K562 (cell line): ENCODE measurements around the gene ACRBP. TPM values are rescaled to one million over a fixed set of nuclear protein-coding genes. Genes with fewer than 3 reads are reported as not detected.

ENCODE experiments used
- ATF1 ChIP-seq, 2 experiments: fragments of 450-650 bp in 1 of 2; IDR thresholded peaks; 2 replicates each; pipeline ENCODE4 v1.6.1; 2016; ENCODE audit warnings: missing compliant biosample characterization in 1 of 2, missing genetic modification characterization in 1 of 2
- ATF2 ChIP-seq: sonication (generic); formaldehyde crosslinking; IDR thresholded peaks from 2 replicates; pipeline ENCODE4 v1.8.1; 2022; ENCODE audit warnings: missing genetic modification reagents
- ATF4 ChIP-seq: fragments of 450-650 bp; formaldehyde crosslinking; IDR thresholded peaks from 2 replicates; pipeline ENCODE4 v1.4.0; 2022; ENCODE audit warnings: mild to moderate bottlenecking, moderate library complexity
- BCL6 ChIP-seq: fragments of 250-450 bp; sonication (Bioruptor Pico); IDR thresholded peaks from 2 replicates; pipeline ENCODE4 v1.4.0; 2020
- FOXK2 ChIP-seq, 2 experiments: fragments of 450-650 bp; IDR thresholded peaks in 1 of 2; conservative IDR thresholded peaks in 1 of 2; 2 replicates each; pipeline ENCODE4 v1.6.1; 2016; ENCODE audit warnings: low read depth in 2 of 2, mild to moderate bottlenecking in 1 of 2
- GTF2F1 ChIP-seq: IDR thresholded peaks from 2 replicates; pipeline ENCODE4 v1.6.1; 2011; ENCODE audit warnings: low read depth, low read length, improper control_type of control experiment
- HDAC1 ChIP-seq, 2 experiments: fragments of 450-650 bp; IDR thresholded peaks; 2 replicates each; pipeline ENCODE4 v1.6.1; 2016 to 2017; ENCODE audit warnings: inconsistent platforms in 1 of 2, mild to moderate bottlenecking in 1 of 2, moderate library complexity in 1 of 2
- MAX ChIP-seq: sonication (generic); formaldehyde crosslinking; IDR thresholded peaks from 2 replicates; pipeline ENCODE4 v1.9.0; 2022; ENCODE audit warnings: mild to moderate bottlenecking, missing genetic modification reagents
- POLR2AphosphoS2 ChIP-seq: IDR thresholded peaks from 2 replicates; pipeline ENCODE4 v1.6.1; 2012; ENCODE audit warnings: low read length, improper control_type of control experiment
- POLR2B ChIP-seq: fragments of 450-650 bp; IDR thresholded peaks from 2 replicates; pipeline ENCODE4 v1.6.1; 2018; ENCODE audit warnings: low read depth; ENCODE audit not compliant: partially characterized antibody
- SAFB ChIP-seq: fragments of 200-400 bp; formaldehyde crosslinking; IDR thresholded peaks from 2 replicates; pipeline ENCODE4 v1.6.1; 2017; ENCODE audit warnings: low read depth, low read length, borderline replicate concordance
- SMAD2 ChIP-seq: fragments of 150-350 bp; IDR thresholded peaks from 2 replicates; pipeline ENCODE4 v1.6.1; 2014; ENCODE audit warnings: low read depth, mild to moderate bottlenecking, low read length
- TAF15 ChIP-seq: fragments of 200-400 bp; formaldehyde crosslinking; IDR thresholded peaks from 2 replicates; pipeline ENCODE4 v1.6.1; 2017; ENCODE audit warnings: mild to moderate bottlenecking, low read depth, low read length, moderate library complexity
- TGIF2 ChIP-seq: sonication (generic); formaldehyde crosslinking; IDR thresholded peaks from 2 replicates; pipeline ENCODE4 v1.8.1; 2022; ENCODE audit warnings: mild to moderate bottlenecking, missing genetic modification reagents, moderate library complexity
- THRAP3 ChIP-seq: fragments of 450-650 bp; IDR thresholded peaks from 2 replicates; pipeline ENCODE4 v1.6.1; 2016; ENCODE audit warnings: mild to moderate bottlenecking, inconsistent platforms, borderline replicate concordance
- ZBTB2 ChIP-seq: fragments of 450-650 bp; IDR thresholded peaks from 2 replicates; pipeline ENCODE4 v1.6.1; 2016; ENCODE audit warnings: antibody characterized with exemption
- ZNF121 ChIP-seq: sonication (generic); formaldehyde crosslinking; conservative IDR thresholded peaks from 2 replicates; pipeline ENCODE4 v1.8.0; 2022; ENCODE audit warnings: missing genetic modification reagents
- ZNF253 ChIP-seq: fragments of 250-450 bp; sonication (Bioruptor Pico); conservative IDR thresholded peaks from 2 replicates; pipeline ENCODE4 v1.6.1; 2021; ENCODE audit warnings: mild to moderate bottlenecking
- ZNF584 ChIP-seq: fragments of 200-800 bp; sonication (Bioruptor generic); IDR thresholded peaks from 2 replicates; pipeline ENCODE4 v1.6.1; 2016; ENCODE audit warnings: low read depth, mild to moderate bottlenecking, missing genetic modification characterization, missing compliant biosample characterization
- ZNF644 ChIP-seq: fragments of 200-800 bp; sonication (Bioruptor generic); IDR thresholded peaks from 2 replicates; pipeline ENCODE4 v1.6.1; 2016; ENCODE audit warnings: low read depth, missing genetic modification characterization, missing compliant biosample characterization
- polyA plus RNA-seq, 8 experiments: library from polyadenylated mRNA; depleted of rRNA in 4 of 8; stranded (reverse) in 5 of 8; unstranded in 3 of 8; fragments of >200 nt; fragmentation: Nextera tagmentation in 2 of 8; fragmentation: Illumina TruSeq in 1 of 8; extraction: Ambion mirVana in 2 of 8; extraction: Trizol in 1 of 8; gene quantifications; 2 replicates each; pipeline versions ENCODE4 v1.2.1 to v1.2.3, GENCODE V29; 2011 to 2014; ENCODE audit warnings: inconsistent platforms in 1 of 8, missing spikeins in 1 of 8
- total RNA-seq, 7 experiments: library from RNA; depleted of rRNA in 6 of 7; stranded (reverse); fragments of >200 nt in 6 of 7; fragmentation: Illumina TruSeq in 2 of 7; extraction: Trizol in 2 of 7; gene quantifications; 2 replicates each; pipeline versions ENCODE4 v1.2.1 to v1.2.3, GENCODE V29; 2011 to 2021; ENCODE audit warnings: low replicate concordance in 1 of 7

ACRBP gene
- total and polyA plus RNA-seq, 9 of the 15 experiments (the other 6 are each of a cell fraction or from before 2014, with no cell fraction given): 3.1 to 31.8 (median 8.4) TPM

- TF ChIP-seq ZNF121 (no peak), ZNF644 (tag) (peak; percentile 74; the same call in 1 of the 2 replicates), SMAD2 (no peak), TGIF2 (no peak), MAX (CRISPR knock-in tag) (no peak), ATF2 (CRISPR knock-in tag) (no peak), BCL6 (0 out of 2 replicates have a peak, but pooled peaks have one; percentile 33), ZBTB2 (no peak), GTF2F1 (no peak), POLR2AphosphoS2 (no peak), ATF4 (CRISPR knock-in tag) (no peak; the same call in 1 of the 2 replicates), POLR2B (no peak), ZNF584 (peak; percentile 92), TAF15 (no peak), THRAP3 (peak; percentile 87; the same call in 1 of the 2 replicates), ATF1 (CRISPR knock-in tag; IDR thresholded peaks at IDR 0.05) (no peak), ATF1 (tag; IDR thresholded peaks at IDR 0.05) (peak; percentile 31; the same call in 1 of the 2 replicates), FOXK2 (conservative IDR thresholded peaks at IDR 0.05 in 1 of 2, IDR thresholded peaks at IDR 0.05 in 1 of 2; ENCODE audit: low read depth in 2 of 2) (peak; percentile 15 to 19; a peak in 1 of 4 replicates), HDAC1 (IDR thresholded peaks at IDR 0.05) (0 out of 4 replicates have a peak, but pooled peaks of 1 of the 2 experiments have one; percentile 12), SAFB (no peak), ZNF253 (CRISPR knock-in tag) (no peak)
Observed at GRCh38 chr12:6607751-6608591, 39.3 kb downstream of the ACRBP start (continued).
